Gastroesophageal sphincter (tissue), 4 donors: ENCODE data around the gene EEF1AKMT1. TPM values are rescaled to one million over a fixed set of nuclear protein-coding genes. Genes with fewer than 3 reads are reported as not detected.

Experiments
- ATAC-seq: fragments of 150-250 bp; one replicate; pipeline ENCODE4 v1.9.1; 2016; ENCODE audit warnings: mild to moderate bottlenecking, moderate library complexity
- H3K27ac ChIP-seq, 4 donors: fragments of 200-600 bp; sonication (generic) in 3 of 4; 1 replicate in 3 of 4; 2 replicates in 1 of 4; pipeline ENCODE4 v1.5.1; 2016 to 2019
- H3K27me3 ChIP-seq: fragments of 200-600 bp; sonication (generic); one replicate; pipeline ENCODE4 v1.5.1; 2019
- H3K36me3 ChIP-seq, 2 donors: fragments of 200-600 bp; sonication (generic); one replicate each; pipeline ENCODE4 v1.5.1; 2019; ENCODE audit warnings: control low read depth in 1 of 2
- H3K4me1 ChIP-seq, 3 donors: fragments of 200-600 bp; sonication (generic); 1 replicate in 2 of 3; 2 replicates in 1 of 3; pipeline ENCODE4 v1.5.1; 2016 to 2019; ENCODE audit warnings: control low read depth in 2 of 3
- H3K4me3 ChIP-seq, 2 donors: fragments of 200-600 bp; sonication (generic); one replicate each; pipeline ENCODE4 v1.5.1; 2019; ENCODE audit warnings: mild to moderate bottlenecking in 1 of 2, moderate library complexity in 1 of 2
- H3K9me3 ChIP-seq, 3 donors: fragments of 200-600 bp; sonication (generic); one replicate each; pipeline ENCODE4 v1.5.1; 2017 to 2019; ENCODE audit warnings: control low read depth in 2 of 3
- CTCF ChIP-seq, 4 experiments: fragments of 200-600 bp in 2 of 4; fragments of 450-650 bp in 2 of 4; sonication (generic) in 1 of 4; IDR thresholded peaks; one replicate each; pipeline ENCODE4 v1.5.1; 2017 to 2019; ENCODE audit warnings: antibody characterized with exemption in 4 of 4, mild to moderate bottlenecking in 2 of 4, moderate library complexity in 2 of 4
- EP300 ChIP-seq: sonication (generic); formaldehyde crosslinking; IDR thresholded peaks from one replicate; pipeline ENCODE4 v1.6.1; 2017; ENCODE audit warnings: antibody characterized with exemption, mild to moderate bottlenecking
- POLR2A ChIP-seq, 2 donors: fragments of 450-650 bp; IDR thresholded peaks; one replicate each; pipeline ENCODE4 v1.6.1; 2017; ENCODE audit warnings: antibody characterized with exemption in 2 of 2, mild to moderate bottlenecking in 2 of 2, moderate library complexity in 1 of 2
- POLR2AphosphoS5 ChIP-seq: sonication (generic); formaldehyde crosslinking; IDR thresholded peaks from one replicate; pipeline ENCODE4 v1.6.1; 2017; ENCODE audit warnings: antibody characterized with exemption
- WGBS, 2 donors: methylation state at CpG; one replicate each; pipeline ENCODE4 v1.1.5; 2018; ENCODE audit warnings: low coverage in 1 of 2; 5-methylcytosine and 5-hydroxymethylcytosine counted together
- total RNA-seq, 4 donors: library from RNA; depleted of rRNA; stranded (reverse); fragments of >200 nt; gene quantifications; one replicate each; pipeline ENCODE4 v1.1.0, GENCODE V29; 2016

EEF1AKMT1 gene
- total RNA-seq, 4 donors from 2014 or later = 13.5 to 39.2 (median 20.3) TPM

DNA sequence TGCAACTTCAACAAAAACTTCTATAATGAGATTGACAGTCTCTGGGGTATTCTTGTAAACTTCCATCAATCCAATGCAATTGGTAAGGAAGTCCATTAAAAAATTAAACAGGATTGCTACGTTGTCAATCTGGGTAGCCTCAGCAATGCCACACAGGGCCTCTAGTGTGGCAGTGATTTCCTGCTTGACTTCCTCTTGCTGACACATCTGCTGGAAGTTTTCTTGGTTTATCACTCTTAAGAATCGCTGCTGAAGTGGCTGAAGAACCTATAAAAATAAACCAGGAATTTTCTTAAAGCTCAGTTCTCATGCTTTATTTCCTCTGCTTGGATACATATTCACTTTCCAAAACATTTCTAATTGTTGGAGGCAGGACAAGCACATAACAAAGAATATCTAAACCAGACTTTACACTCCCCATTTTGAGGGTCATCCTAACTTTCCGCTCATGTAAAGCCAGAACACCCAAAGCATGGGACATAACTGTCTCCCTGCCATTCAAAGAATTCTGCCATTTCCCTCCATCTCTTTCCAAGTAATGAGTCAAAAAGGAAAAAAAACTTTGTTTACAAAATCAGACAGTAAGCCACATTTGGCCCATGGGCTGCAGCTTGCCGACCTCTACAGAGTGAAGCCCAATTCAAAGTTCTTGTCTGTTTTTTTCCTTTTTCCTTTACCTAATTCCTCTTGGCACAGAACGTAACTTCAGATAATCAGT lies 23.2 kb upstream of the EEF1AKMT1 start:
- Histone ChIP-seq H3K9me3 (no peaks in the 10 kb centered on the region), H3K4me3 (no peak overlapping the region), H3K36me3 (peaks cover 0 to 61% of the 10 kb centered on the region in 2 donors), H3K27me3 (no peaks in the 10 kb centered on the region), H3K27ac (peak overlapping the region in 3 of 4 donors; percentile 12 to 18 (median 15)), H3K4me1 (peaks cover 0 to 12% (median 3%) of the 10 kb centered on the region in 3 donors)
- TF ChIP-seq POLR2AphosphoS5 = no peak
- TF ChIP-seq EP300 = no peak
- no peak for TF ChIP-seq CTCF (IDR thresholded peaks at IDR 0.05)
- no peak for TF ChIP-seq POLR2A (IDR thresholded peaks at IDR 0.05)
- 29% methylated on average over 4 to 5 of the region's 5 CpGs for WGBS, 2 donors
- no peak for ATAC-seq

DNA sequence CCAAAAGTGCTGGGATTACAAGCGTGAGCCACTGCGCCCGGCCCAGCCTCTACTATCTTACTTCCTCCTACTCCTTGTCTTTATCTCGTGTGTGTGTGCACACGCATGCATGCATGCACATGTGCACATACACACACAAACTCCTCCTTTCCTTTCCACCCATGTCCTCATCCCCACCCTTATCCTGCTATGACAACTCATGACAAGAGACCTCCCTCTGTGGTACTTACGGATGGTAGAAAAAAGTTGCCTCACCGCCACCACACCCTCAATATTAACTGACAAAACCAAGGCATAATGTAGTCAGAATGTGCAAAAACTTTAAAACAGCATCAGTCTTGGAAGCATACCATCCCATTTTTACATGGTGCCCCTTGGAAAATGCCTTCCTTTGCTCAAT lies 15.9 kb upstream of the EEF1AKMT1 start:
- no peak for ATAC-seq
- Histone ChIP-seq H3K9me3 (no peaks in the 10 kb centered on the region), H3K4me1 (no peaks in the 10 kb centered on the region), H3K27me3 (no peaks in the 10 kb centered on the region), H3K27ac (no peak overlapping the region), H3K36me3 (peaks cover 0 to 71% of the 10 kb centered on the region in 2 donors), H3K4me3 (no peak overlapping the region)
- 95 to 96% methylated on average over 4 to 6 of the region's 7 CpGs for WGBS, 2 donors
- TF ChIP-seq POLR2A (IDR thresholded peaks at IDR 0.05) (no peak), CTCF (IDR thresholded peaks at IDR 0.05) (no peak), POLR2AphosphoS5 (no peak), EP300 (no peak)

GRCh38 chr13:20788312-20788711 lies 14.6 kb upstream of the EEF1AKMT1 start:
- Histone ChIP-seq H3K27me3 (no peaks in the 10 kb centered on the region), H3K4me3 (no peak overlapping the region), H3K27ac (no peak overlapping the region), H3K4me1 (no peaks in the 10 kb centered on the region), H3K36me3 (peaks cover 0 to 71% of the 10 kb centered on the region in 2 donors), H3K9me3 (no peaks in the 10 kb centered on the region)
- 100% methylated on average over 1 of the region's 1 CpG; no CpG with 5 or more reads in 1 of the 2 donors for WGBS, 2 donors
- no peak for TF ChIP-seq POLR2A (IDR thresholded peaks at IDR 0.05)
- no peak for TF ChIP-seq CTCF (IDR thresholded peaks at IDR 0.05)
- no peak for TF ChIP-seq POLR2AphosphoS5
- TF ChIP-seq EP300 = no peak
- no peak for ATAC-seq

- ATAC-seq = no peak
- Histone ChIP-seq H3K36me3 (peaks cover 0 to 75% of the 10 kb centered on the region in 2 donors), H3K4me1 (no peaks in the 10 kb centered on the region), H3K4me3 (no peak overlapping the region), H3K27ac (no peak overlapping the region), H3K27me3 (no peaks in the 10 kb centered on the region), H3K9me3 (no peaks in the 10 kb centered on the region)
- 80 to 91% methylated on average over 5 of the region's 5 CpGs for WGBS, 2 donors
- TF ChIP-seq POLR2AphosphoS5 (no peak), POLR2A (IDR thresholded peaks at IDR 0.05) (no peak), EP300 (no peak)
Measured at GRCh38 chr13:20787180-20787579, 13.4 kb upstream of the EEF1AKMT1 start.

DNA sequence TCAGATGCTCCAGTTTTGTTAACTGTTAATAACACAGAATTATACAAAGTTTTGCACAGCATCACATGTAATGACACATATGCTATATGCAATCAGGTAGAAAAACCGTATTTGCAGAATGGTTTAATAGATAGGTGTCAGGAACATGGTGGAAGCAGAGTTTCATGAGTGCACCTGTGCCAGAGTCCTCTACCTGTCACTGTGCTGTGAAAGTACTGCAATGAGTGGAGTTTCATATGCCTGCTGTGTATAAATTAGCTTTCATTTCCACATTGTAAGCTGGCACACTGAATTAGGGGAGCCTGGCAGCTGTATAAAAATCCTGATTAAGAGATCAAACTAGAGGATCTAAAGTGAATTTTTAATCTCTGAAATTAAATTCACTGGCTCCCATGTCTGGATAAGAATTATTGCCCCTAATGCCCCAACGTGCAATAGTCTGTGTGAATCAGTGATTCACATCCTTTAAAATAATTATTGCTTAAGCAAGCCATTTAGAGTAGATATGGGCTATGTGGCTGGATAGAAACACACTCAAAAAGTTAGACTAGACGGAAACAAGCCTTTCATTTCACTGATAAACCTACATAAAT lies 8.5 kb upstream of the EEF1AKMT1 start:
- 74 to 89% methylated on average over 3 of the region's 3 CpGs for WGBS, 2 donors
- H3K4me1 ChIP-seq = no peaks in the 10 kb centered on the region
- no peak for TF ChIP-seq POLR2A (IDR thresholded peaks at IDR 0.05)
- no peak for TF ChIP-seq EP300
- TF ChIP-seq CTCF (IDR thresholded peaks at IDR 0.05) = no peak
- no peak for TF ChIP-seq POLR2AphosphoS5
- peaks cover 0 to 60% of the 10 kb centered on the region in 2 donors for H3K36me3 ChIP-seq
- H3K4me3 ChIP-seq = no peak overlapping the region
- no peaks in the 10 kb centered on the region for H3K9me3 ChIP-seq
- no peak overlapping the region for H3K27ac ChIP-seq
- H3K27me3 ChIP-seq = no peaks in the 10 kb centered on the region
- no peak for ATAC-seq
